IMR-90 (cell line): Measurements from ENCODE around the gene RAB11B.
"Not testable (repeated sequence)": the region's sequence is repeated elsewhere in the genome, so short reads cannot be mapped to it uniquely, and the experiment has no call there.

Experiments
- FOS ChIP-seq: fragments of 150-350 bp; IDR thresholded peaks from 2 replicates; pipeline ENCODE4 v1.6.1; 2016; ENCODE audit warnings: low read depth, low read length
- POLR2A ChIP-seq: IDR thresholded peaks from 2 replicates; pipeline ENCODE4 v1.6.1; 2012; ENCODE audit warnings: mild to moderate bottlenecking, low read depth, low read length
- TF ChIP-seq, protein P1 (sequence below): conservative IDR thresholded peaks from 2 replicates; pipeline ENCODE4 v1.5.1; 2012; ENCODE audit warnings: mild to moderate bottlenecking, low read depth, low read length, improper control_type of control experiment
- TF ChIP-seq, protein P2 (sequence below): fragments of 150-350 bp; IDR thresholded peaks from 2 replicates; pipeline ENCODE4 v1.6.1; 2017; ENCODE audit warnings: mild to moderate bottlenecking, antibody characterized with exemption, low read length, low read depth

DNA sequence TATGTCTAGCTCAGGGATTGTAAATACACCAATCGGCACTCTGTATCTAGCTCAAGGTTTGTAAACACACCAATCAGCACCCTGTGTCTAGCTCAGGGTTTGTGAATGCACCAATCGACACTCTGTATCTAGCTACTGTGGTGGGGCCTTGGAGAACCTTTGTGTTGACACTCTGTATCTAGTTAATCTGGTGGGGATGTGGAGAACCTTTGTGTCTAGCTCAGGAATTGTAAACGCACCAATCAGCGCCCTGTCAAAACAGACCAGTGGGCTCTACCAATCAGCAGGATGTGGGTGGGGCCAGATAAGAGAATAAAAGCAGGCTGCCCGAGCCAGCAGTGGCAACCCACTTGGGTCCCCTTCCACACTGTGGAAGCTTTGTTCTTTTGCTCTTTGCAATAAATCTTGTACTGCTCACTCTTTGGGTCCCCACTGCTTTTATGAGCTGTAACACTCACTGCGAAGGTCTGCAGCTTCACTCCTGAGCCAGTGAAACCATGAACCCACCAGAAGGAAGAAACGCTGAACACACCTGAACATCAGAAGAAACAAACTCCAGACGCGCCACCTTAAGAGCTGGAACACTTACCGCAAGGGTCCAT, 13.7 kb upstream of the RAB11B start:
- TF ChIP-seq, protein P1, sequence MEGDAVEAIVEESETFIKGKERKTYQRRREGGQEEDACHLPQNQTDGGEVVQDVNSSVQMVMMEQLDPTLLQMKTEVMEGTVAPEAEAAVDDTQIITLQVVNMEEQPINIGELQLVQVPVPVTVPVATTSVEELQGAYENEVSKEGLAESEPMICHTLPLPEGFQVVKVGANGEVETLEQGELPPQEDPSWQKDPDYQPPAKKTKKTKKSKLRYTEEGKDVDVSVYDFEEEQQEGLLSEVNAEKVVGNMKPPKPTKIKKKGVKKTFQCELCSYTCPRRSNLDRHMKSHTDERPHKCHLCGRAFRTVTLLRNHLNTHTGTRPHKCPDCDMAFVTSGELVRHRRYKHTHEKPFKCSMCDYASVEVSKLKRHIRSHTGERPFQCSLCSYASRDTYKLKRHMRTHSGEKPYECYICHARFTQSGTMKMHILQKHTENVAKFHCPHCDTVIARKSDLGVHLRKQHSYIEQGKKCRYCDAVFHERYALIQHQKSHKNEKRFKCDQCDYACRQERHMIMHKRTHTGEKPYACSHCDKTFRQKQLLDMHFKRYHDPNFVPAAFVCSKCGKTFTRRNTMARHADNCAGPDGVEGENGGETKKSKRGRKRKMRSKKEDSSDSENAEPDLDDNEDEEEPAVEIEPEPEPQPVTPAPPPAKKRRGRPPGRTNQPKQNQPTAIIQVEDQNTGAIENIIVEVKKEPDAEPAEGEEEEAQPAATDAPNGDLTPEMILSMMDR, result not testable (repeated sequence)
- not testable (repeated sequence) for TF ChIP-seq FOS, POLR2A
- TF ChIP-seq, protein P2, sequence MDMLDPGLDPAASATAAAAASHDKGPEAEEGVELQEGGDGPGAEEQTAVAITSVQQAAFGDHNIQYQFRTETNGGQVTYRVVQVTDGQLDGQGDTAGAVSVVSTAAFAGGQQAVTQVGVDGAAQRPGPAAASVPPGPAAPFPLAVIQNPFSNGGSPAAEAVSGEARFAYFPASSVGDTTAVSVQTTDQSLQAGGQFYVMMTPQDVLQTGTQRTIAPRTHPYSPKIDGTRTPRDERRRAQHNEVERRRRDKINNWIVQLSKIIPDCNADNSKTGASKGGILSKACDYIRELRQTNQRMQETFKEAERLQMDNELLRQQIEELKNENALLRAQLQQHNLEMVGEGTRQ, result not testable (repeated sequence)
